Mesodermal cell (in vitro differentiated cells): ENCODE measurements around the gene DLG5.

Experiments used
- H3K27ac ChIP-seq: 2 replicates; pipeline ENCODE4 v1.7.0; 2013; ENCODE audit warnings: mild to moderate bottlenecking, low read depth, low read length, moderate library complexity; ENCODE audit not compliant: severe bottlenecking
- H3K36me3 ChIP-seq: 2 replicates; pipeline ENCODE4 v1.7.1; 2013; ENCODE audit warnings: mild to moderate bottlenecking, low read length, moderate library complexity; ENCODE audit not compliant: control insufficient read depth, insufficient read depth
- H3K4me1 ChIP-seq: one replicate; pipeline ENCODE4 v1.7.1; 2013; ENCODE audit warnings: mild to moderate bottlenecking, low read length; ENCODE audit not compliant: insufficient read depth, control insufficient read depth, poor library complexity, severe bottlenecking
- H3K4me3 ChIP-seq: 2 replicates; pipeline ENCODE4 v1.7.0; 2013; ENCODE audit warnings: low read length, control low read depth, mild to moderate bottlenecking; ENCODE audit not compliant: insufficient read depth, poor library complexity, severe bottlenecking; ENCODE audit errors: extremely low read depth
- H3K9me3 ChIP-seq: 2 replicates; pipeline ENCODE4 v1.7.1; 2013; ENCODE audit warnings: mild to moderate bottlenecking, low read length, moderate library complexity; ENCODE audit not compliant: control insufficient read depth
- WGBS, 2 experiments: methylation state at CpG; one replicate each; pipeline ENCODE4 v1.1.5; 2013; ENCODE audit warnings: missing lambda C conversion rate in 2 of 2; ENCODE audit not compliant: insufficient coverage in 2 of 2; 5-methylcytosine and 5-hydroxymethylcytosine counted together

Gene DLG5

GRCh38 chr10:77806511-77807157 lies 119.9 kb downstream of the DLG5 start:
- 89 to 96% methylated on average over 17 to 18 of the region's 19 CpGs for WGBS, 2 experiments
- H3K9me3 ChIP-seq, result no peaks in the 10 kb centered on the region
- H3K4me3 ChIP-seq, result no peak overlapping the region
- peaks cover 5% of the 10 kb centered on the region for H3K4me1 ChIP-seq
- no peak overlapping the region for H3K27ac ChIP-seq
- H3K36me3 ChIP-seq, result peaks cover 95% of the 10 kb centered on the region

- H3K27ac ChIP-seq, result no peak overlapping the region
- peaks cover 6% of the 10 kb centered on the region for H3K4me1 ChIP-seq
- WGBS, 2 experiments, result 95 to 96% methylated on average over 13 to 14 of the region's 14 CpGs
- H3K36me3 ChIP-seq, result peaks cover 93% of the 10 kb centered on the region
- no peaks in the 10 kb centered on the region for H3K9me3 ChIP-seq
- no peak overlapping the region for H3K4me3 ChIP-seq
Observed at GRCh38 chr10:77805676-77806075, 120.9 kb downstream of the DLG5 start.

DNA sequence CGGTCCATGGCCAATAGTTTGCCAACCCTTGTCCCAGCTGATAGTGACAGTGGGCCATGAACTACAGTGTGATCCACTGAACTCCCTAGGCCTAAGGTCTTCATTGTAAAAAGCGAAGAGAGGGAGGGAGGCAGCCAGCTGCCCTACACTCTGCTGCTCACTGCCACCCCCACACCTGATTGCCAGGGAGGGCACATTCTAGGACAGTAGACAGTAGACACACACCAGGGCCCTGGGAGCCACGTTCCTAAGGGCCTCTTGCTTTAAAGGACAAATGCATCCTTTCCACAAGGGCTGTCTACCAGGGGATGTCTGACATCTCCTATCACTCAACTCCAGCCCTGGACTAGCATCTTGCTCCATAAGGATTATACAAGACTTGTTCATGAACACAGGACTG lies 122.2 kb downstream of the DLG5 start:
- H3K36me3 ChIP-seq, result peaks cover 95% of the 10 kb centered on the region
- H3K9me3 ChIP-seq, result no peaks in the 10 kb centered on the region
- H3K4me1 ChIP-seq, result peaks cover 7% of the 10 kb centered on the region
- H3K27ac ChIP-seq, result no peak overlapping the region
- no peak overlapping the region for H3K4me3 ChIP-seq
- WGBS, 2 experiments, result 94 to 100% methylated on average over 2 of the region's 3 CpGs

DNA sequence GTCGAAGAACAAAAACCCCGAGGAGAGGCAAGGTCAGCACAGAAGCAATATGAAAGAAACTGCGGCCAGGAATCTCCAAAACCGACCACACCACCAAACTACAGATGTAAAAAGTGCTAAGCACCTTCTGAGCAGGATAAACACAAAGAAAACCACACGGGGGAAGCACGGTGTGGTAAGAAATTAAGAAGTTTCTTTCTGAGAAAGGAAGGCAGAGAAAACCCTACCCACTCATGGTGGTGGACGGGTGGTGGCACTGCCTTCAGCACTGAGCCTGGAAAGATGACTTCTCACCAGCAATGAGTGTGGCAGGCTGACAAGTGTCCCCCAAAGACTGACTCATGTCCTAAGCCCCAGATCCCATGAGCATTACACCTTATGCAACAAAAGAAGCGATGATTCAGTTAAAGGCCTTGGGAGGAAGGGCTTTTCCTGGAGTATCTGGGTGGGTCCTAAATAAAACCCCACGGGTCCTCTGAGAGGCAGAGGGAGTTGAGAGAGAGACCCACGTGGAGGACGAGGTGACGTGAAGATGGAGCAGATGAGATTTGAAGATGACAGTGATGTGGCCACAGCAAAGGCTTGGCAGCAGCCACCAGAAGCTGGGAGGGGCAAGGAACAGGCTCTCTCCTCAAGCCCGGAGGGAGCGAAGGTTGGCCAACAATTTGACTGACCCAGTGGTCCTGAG lies 124.9 kb downstream of the DLG5 start:
- H3K36me3 ChIP-seq, result peaks cover 93% of the 10 kb centered on the region

GRCh38 chr10:77800738-77801266 lies 125.8 kb downstream of the DLG5 start:
- Histone ChIP-seq H3K4me3 (no peak overlapping the region), H3K36me3 (peaks cover 94% of the 10 kb centered on the region), H3K4me1 (peaks cover 8% of the 10 kb centered on the region), H3K9me3 (no peaks in the 10 kb centered on the region), H3K27ac (no peak overlapping the region)
- 92 to 100% methylated on average over 3 to 5 of the region's 5 CpGs for WGBS, 2 experiments

More for the DNA sequence above, 124.9 kb downstream of the DLG5 start:
- WGBS, 2 experiments, result 79 to 82% methylated on average over 7 to 11 of the region's 14 CpGs
- Histone ChIP-seq H3K4me1 (peaks cover 8% of the 10 kb centered on the region), H3K27ac (no peak overlapping the region), H3K9me3 (no peaks in the 10 kb centered on the region), H3K4me3 (no peak overlapping the region)

- Histone ChIP-seq H3K4me1 (peaks cover 8% of the 10 kb centered on the region), H3K4me3 (no peak overlapping the region), H3K27ac (no peak overlapping the region), H3K9me3 (no peaks in the 10 kb centered on the region), H3K36me3 (peaks cover 90% of the 10 kb centered on the region)
- WGBS, 2 experiments, result 89 to 97% methylated on average over 13 of the region's 13 CpGs
Observed at GRCh38 chr10:77800320-77800719, 126.2 kb downstream of the DLG5 start.

GRCh38 chr10:77799352-77799751 lies 127.2 kb downstream of the DLG5 start:
- Histone ChIP-seq H3K9me3 (no peaks in the 10 kb centered on the region), H3K27ac (no peak overlapping the region), H3K36me3 (peaks cover 89% of the 10 kb centered on the region), H3K4me3 (no peak overlapping the region), H3K4me1 (peaks cover 8% of the 10 kb centered on the region)
- 95 to 100% methylated on average over 2 to 3 of the region's 5 CpGs for WGBS, 2 experiments

- peaks cover 89% of the 10 kb centered on the region for H3K36me3 ChIP-seq
- H3K4me3 ChIP-seq, result no peak overlapping the region
- WGBS, 2 experiments, result 91 to 95% methylated on average over 2 of the region's 2 CpGs
- peaks cover 8% of the 10 kb centered on the region for H3K4me1 ChIP-seq
- no peak overlapping the region for H3K27ac ChIP-seq
- H3K9me3 ChIP-seq, result no peaks in the 10 kb centered on the region
Observed at GRCh38 chr10:77798940-77799339, 127.6 kb downstream of the DLG5 start.

GRCh38 chr10:77796311-77796915 lies 130.1 kb downstream of the DLG5 start:
- H3K4me3 ChIP-seq, result no peak overlapping the region
- H3K9me3 ChIP-seq, result no peaks in the 10 kb centered on the region
- WGBS, 2 experiments, result 90 to 94% methylated on average over 13 to 15 of the region's 16 CpGs
- H3K4me1 ChIP-seq, result peaks cover 2% of the 10 kb centered on the region
- peaks cover 90% of the 10 kb centered on the region for H3K36me3 ChIP-seq
- no peak overlapping the region for H3K27ac ChIP-seq

DNA sequence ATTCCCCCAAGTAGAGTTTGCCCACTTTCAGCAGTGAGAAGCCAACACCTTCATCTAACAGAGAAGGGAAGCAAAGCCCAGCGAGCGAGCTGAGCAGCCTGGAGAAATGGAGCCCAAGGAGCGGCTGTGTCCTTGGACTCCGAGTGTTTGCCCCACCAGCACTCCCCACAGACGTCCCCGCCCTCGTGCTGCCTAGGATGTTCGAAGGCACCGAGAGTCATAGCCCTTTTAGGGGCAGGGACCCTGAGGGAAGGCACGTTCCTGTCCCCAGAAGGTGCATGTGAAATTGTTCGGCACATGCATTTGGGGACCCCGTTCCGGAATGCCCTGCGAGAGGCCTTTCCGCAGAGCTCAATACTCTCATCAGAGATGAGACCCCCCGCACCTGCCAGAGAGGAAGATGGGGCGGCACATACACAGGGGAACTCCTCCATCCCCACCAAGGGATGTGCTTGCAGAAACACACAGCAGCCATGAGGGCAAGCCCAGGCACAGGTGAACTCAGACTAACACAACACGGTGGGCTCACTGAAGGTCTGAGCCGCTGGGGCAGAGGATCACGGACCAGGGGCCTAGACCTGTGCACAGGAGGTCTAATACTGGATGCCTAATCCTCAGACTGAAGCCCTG lies 131.0 kb downstream of the DLG5 start:
- Histone ChIP-seq H3K4me1 (peaks cover 2% of the 10 kb centered on the region), H3K4me3 (no peak overlapping the region), H3K36me3 (peaks cover 92% of the 10 kb centered on the region), H3K9me3 (no peaks in the 10 kb centered on the region), H3K27ac (no peak overlapping the region)
- WGBS, 2 experiments, result 92 to 94% methylated on average over 18 to 19 of the region's 20 CpGs
